WERI-Rb-1 (cell line): Measurements from ENCODE around the gene FADS1.

Source experiments
- DNase-seq: peaks from one replicate; pipeline ENCODE4 v3.0.0-alpha.2; 2020
- H3K27ac ChIP-seq: fragments of 250-450 bp; sonication (Bioruptor Pico); 2 replicates; pipeline ENCODE4 v1.5.1; 2020; ENCODE audit warnings: mild to moderate bottlenecking, moderate library complexity
- H3K27me3 ChIP-seq: fragments of 250-450 bp; sonication (Bioruptor Pico); 2 replicates; pipeline ENCODE4 v1.5.1; 2021; ENCODE audit warnings: mild to moderate bottlenecking, low read depth, moderate library complexity; ENCODE audit not compliant: insufficient read depth, severe bottlenecking
- H3K36me3 ChIP-seq: fragments of 250-450 bp; sonication (Bioruptor Pico); 2 replicates; pipeline ENCODE4 v1.5.1; 2020; ENCODE audit warnings: mild to moderate bottlenecking, moderate library complexity
- H3K4me3 ChIP-seq: 2 replicates; pipeline ENCODE4 v1.5.1; 2011; ENCODE audit warnings: low read depth, mild to moderate bottlenecking, control low read depth, low read length
- H3K9me3 ChIP-seq: fragments of 250-450 bp; sonication (Bioruptor Pico); 2 replicates; pipeline ENCODE4 v1.5.1; 2021; ENCODE audit warnings: mild to moderate bottlenecking, moderate library complexity; ENCODE audit not compliant: severe bottlenecking
- TF ChIP-seq, protein P1 (sequence below): IDR thresholded peaks from 2 replicates; pipeline ENCODE4 v1.5.1; 2011; ENCODE audit warnings: low read depth, mild to moderate bottlenecking, control low read depth, inconsistent platforms, low read length

The FADS1 gene

DNA sequence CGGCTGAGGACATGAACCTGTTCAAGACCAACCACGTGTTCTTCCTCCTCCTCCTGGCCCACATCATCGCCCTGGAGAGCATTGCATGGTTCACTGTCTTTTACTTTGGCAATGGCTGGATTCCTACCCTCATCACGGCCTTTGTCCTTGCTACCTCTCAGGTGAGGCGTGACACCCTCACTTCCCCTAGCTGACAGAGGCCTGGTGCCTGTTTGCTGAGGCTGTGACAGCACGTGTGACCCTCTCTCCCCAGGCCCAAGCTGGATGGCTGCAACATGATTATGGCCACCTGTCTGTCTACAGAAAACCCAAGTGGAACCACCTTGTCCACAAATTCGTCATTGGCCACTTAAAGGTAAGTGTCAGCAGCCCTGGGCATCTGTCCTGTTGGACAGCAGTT is 23.6 kb upstream of the FADS1 start:
- Histone ChIP-seq H3K27me3 (no peaks in the 10 kb centered on the region), H3K27ac (no peak overlapping the region), H3K36me3 (peaks cover 82% of the 10 kb centered on the region), H3K4me3 (no peak overlapping the region), H3K9me3 (no peaks in the 10 kb centered on the region)
- TF ChIP-seq, protein P1, sequence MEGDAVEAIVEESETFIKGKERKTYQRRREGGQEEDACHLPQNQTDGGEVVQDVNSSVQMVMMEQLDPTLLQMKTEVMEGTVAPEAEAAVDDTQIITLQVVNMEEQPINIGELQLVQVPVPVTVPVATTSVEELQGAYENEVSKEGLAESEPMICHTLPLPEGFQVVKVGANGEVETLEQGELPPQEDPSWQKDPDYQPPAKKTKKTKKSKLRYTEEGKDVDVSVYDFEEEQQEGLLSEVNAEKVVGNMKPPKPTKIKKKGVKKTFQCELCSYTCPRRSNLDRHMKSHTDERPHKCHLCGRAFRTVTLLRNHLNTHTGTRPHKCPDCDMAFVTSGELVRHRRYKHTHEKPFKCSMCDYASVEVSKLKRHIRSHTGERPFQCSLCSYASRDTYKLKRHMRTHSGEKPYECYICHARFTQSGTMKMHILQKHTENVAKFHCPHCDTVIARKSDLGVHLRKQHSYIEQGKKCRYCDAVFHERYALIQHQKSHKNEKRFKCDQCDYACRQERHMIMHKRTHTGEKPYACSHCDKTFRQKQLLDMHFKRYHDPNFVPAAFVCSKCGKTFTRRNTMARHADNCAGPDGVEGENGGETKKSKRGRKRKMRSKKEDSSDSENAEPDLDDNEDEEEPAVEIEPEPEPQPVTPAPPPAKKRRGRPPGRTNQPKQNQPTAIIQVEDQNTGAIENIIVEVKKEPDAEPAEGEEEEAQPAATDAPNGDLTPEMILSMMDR: no peak
- no peak for DNase-seq

DNA sequence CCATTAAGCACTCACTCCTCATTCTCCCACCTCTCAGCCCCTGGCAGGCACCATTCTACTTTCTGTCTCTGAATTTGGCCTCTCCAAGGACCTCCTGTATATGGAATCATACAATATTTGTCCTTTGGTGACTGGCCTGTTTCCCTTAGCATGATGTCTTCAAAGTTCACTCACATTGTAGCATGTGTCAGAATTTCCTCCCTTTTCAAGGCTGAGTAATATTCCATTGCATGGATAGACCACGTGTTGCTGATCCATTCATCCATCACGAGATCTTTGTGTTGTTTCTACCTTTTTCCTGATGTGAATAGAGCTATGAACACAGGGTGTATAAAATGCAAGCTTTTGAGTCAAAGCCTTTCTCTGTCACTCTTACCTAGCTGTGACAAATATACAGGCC is 22.9 kb upstream of the FADS1 start:
- no peak overlapping the region for H3K4me3 ChIP-seq
- no peaks in the 10 kb centered on the region for H3K9me3 ChIP-seq
- no peak for DNase-seq
- TF ChIP-seq, protein P1: no peak
- no peaks in the 10 kb centered on the region for H3K27me3 ChIP-seq
- no peak overlapping the region for H3K27ac ChIP-seq
- H3K36me3 ChIP-seq: peaks cover 78% of the 10 kb centered on the region

DNA sequence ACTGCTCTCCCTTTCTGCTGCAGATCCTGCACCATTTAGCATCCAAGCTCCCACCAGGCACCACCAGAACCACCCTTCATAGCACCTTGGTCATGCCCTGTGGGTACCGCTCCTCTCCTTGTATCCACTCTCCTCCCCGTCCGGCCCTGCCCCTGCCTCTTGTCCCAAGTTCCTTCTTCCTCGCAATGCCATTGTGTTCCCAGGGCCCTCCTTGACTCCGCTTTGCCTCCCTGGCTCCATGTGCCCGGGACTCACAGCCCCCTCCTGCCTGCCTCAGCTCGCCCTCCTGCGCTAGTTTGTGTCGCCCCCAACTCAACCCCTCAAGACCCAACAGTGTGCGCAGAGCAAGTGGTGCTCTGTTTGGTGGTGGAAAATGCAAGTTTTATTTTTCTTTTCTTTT is 22.1 kb upstream of the FADS1 start:
- no peak for DNase-seq
- H3K36me3 ChIP-seq: peaks cover 72% of the 10 kb centered on the region
- no peak overlapping the region for H3K27ac ChIP-seq
- TF ChIP-seq, protein P1: no peak
- H3K4me3 ChIP-seq: no peak overlapping the region
- H3K27me3 ChIP-seq: no peaks in the 10 kb centered on the region
- no peaks in the 10 kb centered on the region for H3K9me3 ChIP-seq

DNA sequence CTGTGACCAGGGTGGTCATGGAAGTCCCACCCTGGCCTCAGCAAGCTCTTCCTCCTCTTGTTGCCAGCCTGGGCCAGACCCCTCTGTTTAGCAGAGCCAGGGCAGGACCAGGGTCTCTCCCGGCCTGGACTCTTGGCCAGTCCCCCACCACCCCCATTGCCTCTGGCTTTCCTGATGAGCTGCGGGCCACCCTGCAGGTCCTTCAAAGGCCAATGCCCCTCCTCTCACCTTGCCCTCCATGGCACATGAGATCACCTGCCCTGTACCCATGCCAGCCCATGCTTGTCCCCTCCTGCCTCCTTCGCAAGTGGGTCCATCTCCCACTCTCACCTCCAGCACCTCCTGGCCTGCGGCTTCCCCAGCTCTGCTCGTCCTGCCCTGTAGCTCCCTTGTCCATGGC is 21.7 kb upstream of the FADS1 start:
- Histone ChIP-seq H3K27ac (no peak overlapping the region), H3K9me3 (no peaks in the 10 kb centered on the region), H3K27me3 (no peaks in the 10 kb centered on the region), H3K4me3 (no peak overlapping the region), H3K36me3 (peaks cover 71% of the 10 kb centered on the region)
- no peak for DNase-seq
- TF ChIP-seq, protein P1: no peak

DNA sequence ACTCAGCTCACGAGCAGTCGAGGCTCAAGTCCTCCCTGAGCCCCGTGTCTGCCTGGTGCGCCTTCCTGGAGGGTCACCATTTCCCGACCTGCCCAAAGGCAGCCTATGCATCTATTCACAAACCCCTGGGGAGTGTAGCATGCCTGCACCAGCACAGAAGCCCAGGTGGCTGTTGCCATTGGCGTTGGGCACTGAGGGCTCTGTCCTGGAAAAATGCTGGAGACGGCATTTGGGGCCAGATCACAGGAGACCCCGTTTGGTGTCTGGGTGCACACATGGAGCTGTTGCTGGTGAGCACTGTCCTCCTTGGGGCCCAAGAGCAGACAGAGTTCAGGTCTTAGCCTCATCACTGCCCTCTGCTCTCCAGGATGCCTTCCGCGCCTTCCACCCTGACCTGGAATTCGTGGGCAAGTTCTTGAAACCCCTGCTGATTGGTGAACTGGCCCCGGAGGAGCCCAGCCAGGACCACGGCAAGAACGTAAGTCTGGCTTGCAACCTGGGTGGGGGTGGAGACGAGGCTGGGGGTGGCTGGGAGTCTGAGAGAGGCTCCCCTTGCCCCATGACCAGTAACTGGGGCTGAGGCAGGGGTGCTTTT is 20.7 kb upstream of the FADS1 start:
- Histone ChIP-seq H3K9me3 (no peaks in the 10 kb centered on the region), H3K27ac (no peak overlapping the region; the same call in 1 of the 2 replicates), H3K36me3 (peaks cover 69% of the 10 kb centered on the region), H3K4me3 (no peak overlapping the region), H3K27me3 (no peaks in the 10 kb centered on the region)
- TF ChIP-seq, protein P1: no peak
- no peak for DNase-seq

DNA sequence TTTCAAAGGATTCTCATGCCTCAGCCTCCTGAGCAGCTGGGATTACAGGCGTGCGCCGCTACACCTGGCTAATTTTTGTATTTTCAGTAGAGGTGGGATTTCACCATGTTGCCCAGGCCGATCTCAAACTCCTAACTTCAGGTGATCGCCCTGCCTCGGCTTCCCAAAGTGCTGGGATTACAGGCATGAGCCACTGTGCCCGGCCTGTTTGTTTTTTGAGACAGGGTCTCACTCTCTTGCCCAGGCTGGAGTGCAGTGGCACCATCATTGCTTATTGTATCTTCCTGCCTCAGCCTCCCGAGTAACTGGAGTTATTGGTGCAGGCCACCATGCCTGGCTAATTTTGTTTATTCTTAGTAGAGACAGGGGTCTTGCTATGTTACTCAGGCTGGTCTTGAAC is 19.4 kb upstream of the FADS1 start:
- peaks cover 69% of the 10 kb centered on the region for H3K36me3 ChIP-seq
- TF ChIP-seq, protein P1: no peak
- H3K9me3 ChIP-seq: no peaks in the 10 kb centered on the region
- H3K4me3 ChIP-seq: no peak overlapping the region
- no peak overlapping the region for H3K27ac ChIP-seq
- no peak for DNase-seq
- no peaks in the 10 kb centered on the region for H3K27me3 ChIP-seq
